GM10248 (cell line): ENCODE measurements around the gene EDAR.

ENCODE experiments used
- CTCF ChIA-PET: fragments of 300-600 bp; sonication (Branson Sonifier 250); formaldehyde crosslinking; extraction: SDS; loops from one replicate; lab custom pipeline; 2021; ENCODE audit warnings: antibody characterized with exemption; lab: Yijun Ruan, JAX
- POLR2A ChIA-PET: fragments of 350-650 bp; sonication (Branson Sonifier 250); formaldehyde crosslinking; extraction: SDS; loops from one replicate; lab custom pipeline; 2020; ENCODE audit warnings: antibody characterized with exemption; lab: Yijun Ruan, JAX
- DNase-seq: peaks from one replicate; pipeline ENCODE4 v3.0.0; 2012; ENCODE audit errors: extremely low spot score
- CTCF ChIP-seq: IDR thresholded peaks from 2 replicates; pipeline ENCODE4 v1.5.1; 2012; ENCODE audit warnings: mild to moderate bottlenecking, low read depth; ENCODE audit errors: extremely low read depth, missing control alignments, control extremely low read depth

The EDAR gene

GRCh38 chr2:108958002-108958401, 31.0 kb downstream of the EDAR start:
- no peak for DNase-seq
- ChIA-PET POLR2A (no interaction called here), CTCF (interaction anchor here (0.7 kb wide), 1 partner anchor 11 kb away, joined by 3 read pairs; no protein-coding TSS in a partner anchor)
- TF ChIP-seq CTCF = no peak

- ChIA-PET CTCF (interaction anchor here (1.0 kb wide), 1 partner anchor 12 kb away, joined by 3 read pairs; no protein-coding TSS in a partner anchor), POLR2A (no interaction called here)
- no peak for TF ChIP-seq CTCF
- DNase-seq = no peak
Measured at GRCh38 chr2:108956375-108956774, 32.6 kb downstream of the EDAR start.

- no peak for DNase-seq
- no peak for TF ChIP-seq CTCF
- ChIA-PET POLR2A (no interaction called here), CTCF (no interaction called here)
Measured at GRCh38 chr2:108950369-108951135, 38.5 kb downstream of the EDAR start.

- POLR2A ChIA-PET = no interaction called here
- no peak for DNase-seq
- TF ChIP-seq CTCF = no peak
- CTCF ChIA-PET = no interaction called here
Measured at GRCh38 chr2:108949316-108950239, 39.4 kb downstream of the EDAR start.

- TF ChIP-seq CTCF = no peak
- POLR2A ChIA-PET = no interaction called here
- CTCF ChIA-PET = no interaction called here
- no peak for DNase-seq
Measured at GRCh38 chr2:108947271-108947907, 41.6 kb downstream of the EDAR start.

GRCh38 chr2:108946442-108946841, 42.6 kb downstream of the EDAR start:
- ChIA-PET CTCF (no interaction called here), POLR2A (no interaction called here)
- no peak for TF ChIP-seq CTCF
- no peak for DNase-seq
